ENCODE results near the gene PRKAR2B. TPM values are rescaled to one million over a fixed set of nuclear protein-coding genes. Genes with fewer than 3 reads are reported as not detected.
"Not testable (repeated sequence)": the region's sequence is repeated elsewhere in the genome, so short reads cannot be mapped to it uniquely, and the experiment has no call there.

Gene PRKAR2B
- total and polyA plus RNA-seq, 2 experiments from 2014 or later = 14.8 to 31.5 TPM

DNA sequence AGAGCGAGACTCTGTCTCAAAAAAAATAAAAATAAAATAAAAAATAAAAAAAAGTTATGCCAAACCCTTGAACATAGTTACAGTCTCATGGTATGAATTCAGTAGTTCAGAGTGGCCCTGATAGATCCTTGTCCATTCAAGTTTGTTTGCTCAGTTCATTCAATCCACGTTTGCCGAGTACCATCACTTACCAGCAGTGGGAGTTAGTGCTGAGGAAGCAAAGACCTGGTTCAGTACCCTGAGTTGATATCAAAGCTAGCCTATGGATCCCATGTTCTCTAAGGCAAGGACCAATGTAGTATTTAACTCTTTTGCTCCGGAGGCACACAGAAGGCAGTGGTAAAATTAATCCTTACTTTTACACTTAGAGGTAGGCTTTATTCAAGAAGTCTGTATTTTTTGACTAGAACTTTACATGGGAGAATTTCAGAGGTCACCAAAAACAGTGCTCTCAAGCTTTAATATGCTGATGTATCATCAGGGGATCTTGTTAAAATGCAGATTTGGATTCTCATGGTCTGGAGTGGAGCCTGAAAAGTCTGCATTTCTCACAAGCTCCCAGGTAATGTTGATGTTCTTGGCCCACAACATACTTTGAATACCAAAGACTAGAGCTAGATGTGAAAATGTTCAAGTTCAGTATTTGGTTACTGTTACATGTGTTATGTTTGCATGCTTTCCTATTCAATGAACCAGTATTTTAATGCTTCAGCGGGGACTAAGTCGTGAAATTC is 86.1 kb downstream of the PRKAR2B start:
- Histone ChIP-seq H3K4me1 (ENCODE audit: insufficient read depth) (no peaks in the 10 kb centered on the region), H3K9me3 (ENCODE audit: low read depth) (no peaks in the 10 kb centered on the region), H3K79me2 (no peaks in the 10 kb centered on the region), H3K4me3 (no peak overlapping the region), H4K20me1 (ENCODE audit: insufficient read depth, poor library complexity, severe bottlenecking) (no peaks in the 10 kb centered on the region), H2AFZ (no peak overlapping the region), H3K9me2 (replicated peaks; ENCODE audit: insufficient read depth) (no peaks in the 10 kb centered on the region), H3K27me3 (no peaks in the 10 kb centered on the region), H3K36me3 (replicated peaks; ENCODE audit: insufficient read depth, low read depth) (no peaks in the 10 kb centered on the region), H3K27ac (no peak overlapping the region), H3K4me2 (no peak overlapping the region)
- WGBS (ENCODE audit: low lambda C conversion rate, missing lambda C conversion rate) = 53% methylated on average over 6 of the region's 6 CpGs
- TF ChIP-seq, protein P1, sequence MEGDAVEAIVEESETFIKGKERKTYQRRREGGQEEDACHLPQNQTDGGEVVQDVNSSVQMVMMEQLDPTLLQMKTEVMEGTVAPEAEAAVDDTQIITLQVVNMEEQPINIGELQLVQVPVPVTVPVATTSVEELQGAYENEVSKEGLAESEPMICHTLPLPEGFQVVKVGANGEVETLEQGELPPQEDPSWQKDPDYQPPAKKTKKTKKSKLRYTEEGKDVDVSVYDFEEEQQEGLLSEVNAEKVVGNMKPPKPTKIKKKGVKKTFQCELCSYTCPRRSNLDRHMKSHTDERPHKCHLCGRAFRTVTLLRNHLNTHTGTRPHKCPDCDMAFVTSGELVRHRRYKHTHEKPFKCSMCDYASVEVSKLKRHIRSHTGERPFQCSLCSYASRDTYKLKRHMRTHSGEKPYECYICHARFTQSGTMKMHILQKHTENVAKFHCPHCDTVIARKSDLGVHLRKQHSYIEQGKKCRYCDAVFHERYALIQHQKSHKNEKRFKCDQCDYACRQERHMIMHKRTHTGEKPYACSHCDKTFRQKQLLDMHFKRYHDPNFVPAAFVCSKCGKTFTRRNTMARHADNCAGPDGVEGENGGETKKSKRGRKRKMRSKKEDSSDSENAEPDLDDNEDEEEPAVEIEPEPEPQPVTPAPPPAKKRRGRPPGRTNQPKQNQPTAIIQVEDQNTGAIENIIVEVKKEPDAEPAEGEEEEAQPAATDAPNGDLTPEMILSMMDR (IDR thresholded peaks at IDR 0.05; ENCODE audit: poor library complexity) = no peak
- no peak for TF ChIP-seq EZH2phosphoT487 (IDR thresholded peaks at IDR 0.05; ENCODE audit: low read depth, severe bottlenecking, unreplicated experiment)
- TF ChIP-seq EZH2 (IDR thresholded peaks at IDR 0.05; ENCODE audit: borderline replicate concordance) = no peak
- DNase-seq (ENCODE audit: low spot score) = no peak

DNA sequence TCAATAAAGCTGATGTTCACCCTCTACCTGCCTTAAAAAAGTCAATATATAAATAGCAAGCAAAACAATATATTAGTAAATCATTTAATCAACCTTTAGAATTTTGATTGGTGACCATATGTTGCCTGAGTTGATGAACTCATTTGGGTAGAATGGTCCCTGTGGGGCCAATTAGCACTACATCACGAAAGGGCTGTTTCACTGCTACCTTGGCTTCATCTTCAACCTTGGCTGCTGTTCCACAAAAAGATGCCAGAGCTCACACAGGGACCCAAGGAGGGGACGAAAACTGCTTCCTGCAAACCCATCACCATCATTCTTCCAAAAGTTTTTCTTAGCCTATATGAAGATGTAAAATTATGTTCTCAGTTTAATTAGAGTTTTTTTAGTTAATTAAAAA is 88.9 kb downstream of the PRKAR2B start:
- no peak overlapping the region for H3K4me3 ChIP-seq
- no peaks in the 10 kb centered on the region for H3K9me2 ChIP-seq (replicated peaks; ENCODE audit: insufficient read depth)
- H4K20me1 ChIP-seq (ENCODE audit: insufficient read depth, poor library complexity, severe bottlenecking) = no peaks in the 10 kb centered on the region
- H3K4me2 ChIP-seq = no peak overlapping the region
- no peak overlapping the region for H3K27ac ChIP-seq
- H3K79me2 ChIP-seq = no peaks in the 10 kb centered on the region
- H3K36me3 ChIP-seq (replicated peaks; ENCODE audit: insufficient read depth, low read depth) = no peaks in the 10 kb centered on the region
- WGBS (ENCODE audit: low lambda C conversion rate, missing lambda C conversion rate) = 89% methylated on average over 2 of the region's 2 CpGs
- H2AFZ ChIP-seq = no peak overlapping the region
- TF ChIP-seq EZH2phosphoT487 (IDR thresholded peaks at IDR 0.05; ENCODE audit: low read depth, severe bottlenecking, unreplicated experiment) (no peak), EZH2 (IDR thresholded peaks at IDR 0.05; ENCODE audit: borderline replicate concordance) (no peak)
- TF ChIP-seq, protein P1 (IDR thresholded peaks at IDR 0.05; ENCODE audit: poor library complexity) = no peak
- H3K27me3 ChIP-seq = no peaks in the 10 kb centered on the region
- H3K4me1 ChIP-seq (ENCODE audit: insufficient read depth) = no peaks in the 10 kb centered on the region
- no peaks in the 10 kb centered on the region for H3K9me3 ChIP-seq (ENCODE audit: low read depth)
- no peak for DNase-seq (ENCODE audit: low spot score)

DNA sequence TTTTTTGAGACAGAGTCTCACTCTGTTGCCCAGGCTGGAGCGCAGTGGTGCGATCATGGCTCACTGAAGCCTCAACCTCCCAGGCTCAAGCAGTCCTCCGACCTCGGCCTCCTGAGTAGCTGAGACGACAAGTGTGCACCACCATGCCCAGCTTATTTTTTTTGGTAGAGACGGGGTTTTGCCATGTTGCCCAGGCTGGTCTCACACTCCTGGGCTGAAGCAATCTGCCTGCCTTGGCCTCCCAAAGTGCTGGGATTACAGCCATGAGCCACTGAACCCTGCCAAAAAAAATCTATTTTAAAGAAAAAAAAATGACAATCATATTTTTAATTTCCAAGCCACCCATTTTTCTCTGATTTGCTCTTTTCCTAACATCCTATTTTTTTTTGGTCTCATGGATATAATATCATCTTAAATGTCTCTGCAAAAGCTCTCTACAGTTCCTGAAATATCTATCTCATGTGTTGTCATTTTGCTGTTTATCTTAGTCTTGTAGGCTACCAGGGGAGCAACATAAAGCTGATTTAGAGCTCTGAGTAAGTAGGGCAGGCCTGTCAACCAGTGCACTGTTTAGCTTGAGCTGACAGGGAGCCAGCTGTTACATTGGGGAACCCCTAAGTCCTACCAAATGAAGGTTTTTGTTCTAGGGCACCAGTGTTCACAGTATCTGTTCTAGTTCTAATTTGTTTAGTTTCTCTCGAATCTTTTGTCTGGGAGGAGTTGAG is 94.4 kb downstream of the PRKAR2B start:
- TF ChIP-seq, protein P1 (IDR thresholded peaks at IDR 0.05; ENCODE audit: poor library complexity) = no peak
- TF ChIP-seq EZH2phosphoT487 (IDR thresholded peaks at IDR 0.05; ENCODE audit: low read depth, severe bottlenecking, unreplicated experiment) (no peak), EZH2 (IDR thresholded peaks at IDR 0.05; ENCODE audit: borderline replicate concordance) (no peak)
- DNase-seq (ENCODE audit: low spot score) = no peak
- H3K4me2 ChIP-seq = no peak overlapping the region
- no peak overlapping the region for H3K4me3 ChIP-seq
- no peaks in the 10 kb centered on the region for H3K27me3 ChIP-seq
- H3K9me3 ChIP-seq (ENCODE audit: low read depth) = no peaks in the 10 kb centered on the region
- H3K9me2 ChIP-seq (replicated peaks; ENCODE audit: insufficient read depth) = no peaks in the 10 kb centered on the region
- no peaks in the 10 kb centered on the region for H3K79me2 ChIP-seq
- 79% methylated on average over 7 of the region's 7 CpGs for WGBS (ENCODE audit: low lambda C conversion rate, missing lambda C conversion rate)
- no peaks in the 10 kb centered on the region for H3K36me3 ChIP-seq (replicated peaks; ENCODE audit: insufficient read depth, low read depth)
- H3K27ac ChIP-seq = no peak overlapping the region
- H3K4me1 ChIP-seq (ENCODE audit: insufficient read depth) = no peaks in the 10 kb centered on the region
- H4K20me1 ChIP-seq (ENCODE audit: insufficient read depth, poor library complexity, severe bottlenecking) = no peaks in the 10 kb centered on the region
- no peak overlapping the region for H2AFZ ChIP-seq

DNA sequence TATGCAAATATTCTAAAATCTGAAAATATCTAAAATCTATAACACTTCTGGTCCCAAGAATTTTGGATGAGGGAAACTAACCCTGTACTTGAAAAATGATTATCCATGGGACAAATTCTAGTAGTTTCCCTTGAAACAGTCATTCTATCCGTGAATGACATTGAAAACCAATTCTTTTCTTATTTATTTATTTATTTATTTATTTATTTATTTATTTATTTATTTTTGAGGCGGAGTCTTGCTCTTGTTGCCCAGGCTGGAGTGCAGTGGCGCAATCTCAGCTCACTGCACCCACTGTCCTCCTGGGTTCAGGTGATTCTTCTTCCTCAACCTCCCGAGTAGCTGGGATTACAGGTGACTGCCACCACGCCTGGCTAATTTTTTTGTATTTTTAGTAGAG is 99.4 kb downstream of the PRKAR2B start:
- not testable (repeated sequence) for H3K27me3 ChIP-seq; H3K9me2 ChIP-seq (replicated peaks; ENCODE audit: insufficient read depth); DNase-seq (ENCODE audit: low spot score); H4K20me1 ChIP-seq (ENCODE audit: insufficient read depth, poor library complexity, severe bottlenecking); H3K36me3 ChIP-seq (replicated peaks; ENCODE audit: insufficient read depth, low read depth); H3K27ac ChIP-seq; H2AFZ ChIP-seq; H3K4me2 ChIP-seq; H3K9me3 ChIP-seq (ENCODE audit: low read depth); H3K4me1 ChIP-seq (ENCODE audit: insufficient read depth); H3K4me3 ChIP-seq; H3K79me2 ChIP-seq
- WGBS (ENCODE audit: low lambda C conversion rate, missing lambda C conversion rate) = 78% methylated on average over 5 of the region's 5 CpGs

All from hepatocyte (in vitro differentiated cells).